HG02798 (cell line): ENCODE data around the gene TNFAIP8L1.
"Not testable (repeated sequence)": the region's sequence is repeated elsewhere in the genome, so short reads cannot be mapped to it uniquely, and the experiment has no call there.

Experiments used
- ATAC-seq: cut with Tn5 transposase; IDR thresholded peaks from one replicate; pipeline ENCODE4 v1.9.1; 2021; ENCODE audit warnings: mild to moderate bottlenecking; ENCODE audit not compliant: unreplicated experiment, poor library complexity

TNFAIP8L1 gene

GRCh38 chr19:4638828-4639530, at the start of gene TNFAIP8L1:
TSS of gene TNFAIP8L1 (plus strand) at chr19:4639516. CDS start at chr19:4651870, 12,354 bp downstream.
- peak; percentile 91 for ATAC-seq

- ATAC-seq: no peak
Observed at GRCh38 chr19:4589579-4590410, 49.5 kb upstream of the TNFAIP8L1 start.

- ATAC-seq: no peak
Observed at GRCh38 chr19:4590559-4590958, 48.8 kb upstream of the TNFAIP8L1 start.

- ATAC-seq: no peak
Observed at GRCh38 chr19:4591320-4591719, 48.0 kb upstream of the TNFAIP8L1 start.

- ATAC-seq: no peak
Observed at GRCh38 chr19:4592445-4592844, 46.9 kb upstream of the TNFAIP8L1 start.

GRCh38 chr19:4593409-4593851, 45.9 kb upstream of the TNFAIP8L1 start:
- ATAC-seq: no peak

- ATAC-seq: no peak
Observed at GRCh38 chr19:4594201-4594600, 45.1 kb upstream of the TNFAIP8L1 start.

GRCh38 chr19:4595158-4595557, 44.2 kb upstream of the TNFAIP8L1 start:
- not testable (repeated sequence) for ATAC-seq

GRCh38 chr19:4596033-4596904, 43.0 kb upstream of the TNFAIP8L1 start:
- no peak for ATAC-seq

- ATAC-seq: no peak
Observed at GRCh38 chr19:4597278-4597974, 41.9 kb upstream of the TNFAIP8L1 start.

GRCh38 chr19:4597975-4598671, 41.2 kb upstream of the TNFAIP8L1 start:
- no peak for ATAC-seq

GRCh38 chr19:4598712-4599111, 40.6 kb upstream of the TNFAIP8L1 start:
- no peak for ATAC-seq

GRCh38 chr19:4600082-4600481, 39.2 kb upstream of the TNFAIP8L1 start:
- no peak for ATAC-seq

GRCh38 chr19:4600893-4601292, 38.4 kb upstream of the TNFAIP8L1 start:
- no peak for ATAC-seq

- ATAC-seq: no peak
Observed at GRCh38 chr19:4602173-4602788, 37.0 kb upstream of the TNFAIP8L1 start.

- ATAC-seq: no peak
Observed at GRCh38 chr19:4602915-4603314, 36.4 kb upstream of the TNFAIP8L1 start.

GRCh38 chr19:4604912-4605311, 34.4 kb upstream of the TNFAIP8L1 start:
- ATAC-seq: no peak

GRCh38 chr19:4606181-4606580, 33.1 kb upstream of the TNFAIP8L1 start:
- no peak for ATAC-seq
